ENCODE measurements around the gene RIPPLY2.

GRCh38 chr6:83859410-83860358 is 6.5 kb downstream of the RIPPLY2 start, which contains the start of gene CYB5R4:
- TF ChIP-seq CTCF (conservative IDR thresholded peaks at IDR 0.05; ENCODE audit: low read depth, low read length) (peak; percentile 43), POLR2A (IDR thresholded peaks at IDR 0.05; ENCODE audit: low read depth, low read length) (peak; percentile 79; the same call in 1 of the 2 replicates), MXI1 (IDR thresholded peaks at IDR 0.05; ENCODE audit: borderline replicate concordance, low read depth, low read length) (peak; percentile 98), SMC3 (IDR thresholded peaks at IDR 0.05; ENCODE audit: low read depth, low read length) (peak; percentile 6; the same call in 1 of the 2 replicates), RFX5 (IDR thresholded peaks at IDR 0.05; ENCODE audit: low read depth, low read length) (no peak), CEBPB (IDR thresholded peaks at IDR 0.05; ENCODE audit: low read depth, low read length) (no peak), FOS (IDR thresholded peaks at IDR 0.05; ENCODE audit: low read depth, low read length) (no peak), ELK1 (IDR thresholded peaks at IDR 0.05; ENCODE audit: borderline replicate concordance, low read depth, low read length) (no peak), CHD1 (IDR thresholded peaks at IDR 0.05; ENCODE audit: low read depth, low read length) (no peak), USF2 (IDR thresholded peaks at IDR 0.05; ENCODE audit: low read depth, low read length) (no peak)
